K562 (cell line): ENCODE results near the gene NSUN2. TPM values are rescaled to one million over a fixed set of nuclear protein-coding genes. Genes with fewer than 3 reads are reported as not detected.

Source experiments
- ATAC-seq: fragments of 200-7000 bp; cut with Tn5 transposase; 3 replicates; pipeline ENCODE4 v1.9.1; 2020; ENCODE audit warnings: moderate library complexity
- BruUV-seq: library from RNA; stranded (reverse); fragments of 400-500 nt; replicated peaks from 2 replicates; lab custom pipeline; 2021; lab: Mats Ljungman, UMichigan
- CTCF ChIA-PET: fragments of 300-600 bp; formaldehyde crosslinking; extraction: SDS; loops from one replicate; lab custom pipeline; 2021; ENCODE audit warnings: low intra/inter-chr PET ratio; lab: Yijun Ruan, JAX
- POLR2A ChIA-PET: fragments of 300-600, 350-650 bp; sonication (Branson Sonifier 250); formaldehyde crosslinking; extraction: SDS; loops from one replicate; lab custom pipeline; 2021; ENCODE audit warnings: antibody characterized with exemption, inconsistent platforms; lab: Yijun Ruan, JAX
- DNase-seq, 4 experiments: peaks; one replicate each; pipeline versions ENCODE4 v3.0.0 to v3.0.0-alpha.2; 2011 to 2018; ENCODE audit warnings: low spot score in 3 of 4, mixed read lengths in 3 of 4; ENCODE audit errors: extremely low read depth in 1 of 4
- FAIRE-seq: peaks from 2 replicates; lab custom pipeline; 2011; peaks lifted over from hg19 to GRCh38; lab: Jason Lieb, UNC
- H2AFZ ChIP-seq: 2 replicates; pipeline ENCODE4 v1.6.0; 2011; ENCODE audit warnings: low read depth, low read length, control low read depth, inconsistent platforms
- H3K27ac ChIP-seq: fragments of 200-600 bp; 3 replicates; pipeline ENCODE4 v1.8.0; 2011; ENCODE audit warnings: low read depth, mild to moderate bottlenecking, control low read depth, inconsistent platforms, low read length, moderate library complexity, mixed read lengths; ENCODE audit errors: extremely low read depth
- H3K27me3 ChIP-seq, 2 experiments: fragments of 300-600 bp in 1 of 2; 2 replicates in 1 of 2; 3 replicates in 1 of 2; pipeline versions ENCODE4 v1.6.0 to v1.8.0; 2011; ENCODE audit warnings: inconsistent platforms in 2 of 2, low read length in 2 of 2, mild to moderate bottlenecking in 1 of 2, mixed read lengths in 1 of 2, moderate library complexity in 1 of 2; ENCODE audit not compliant: control insufficient read depth in 2 of 2, insufficient read depth in 2 of 2
- H3K36me3 ChIP-seq: fragments of 300-600 bp; 3 replicates; pipeline ENCODE4 v1.8.0; 2011; ENCODE audit warnings: mild to moderate bottlenecking, low read length, inconsistent platforms; ENCODE audit not compliant: control insufficient read depth, insufficient read depth
- H3K4me1 ChIP-seq, 2 experiments: fragments of 200-600 bp in 1 of 2; replicated peaks in 1 of 2; 2 replicates in 1 of 2; 3 replicates in 1 of 2; pipeline versions ENCODE4 v1.5.1 to v1.8.0; 2011; ENCODE audit warnings: inconsistent platforms in 2 of 2, low read length in 2 of 2, mild to moderate bottlenecking in 1 of 2, mixed read lengths in 1 of 2, moderate library complexity in 1 of 2; ENCODE audit not compliant: control insufficient read depth in 2 of 2, insufficient read depth in 2 of 2
- H3K4me2 ChIP-seq: 2 replicates; pipeline ENCODE4 v1.6.1; 2011; ENCODE audit warnings: low read length, control low read depth, inconsistent platforms, mixed read lengths; ENCODE audit not compliant: insufficient read depth
- H3K4me3 ChIP-seq: fragments of 200-600 bp; sonication (generic), shearing (Covaris generic); 2 replicates; pipeline ENCODE4 v1.5.1; 2016; ENCODE audit warnings: control low read depth, inconsistent platforms
- H3K79me2 ChIP-seq: fragments of 200-600 bp; 3 replicates; pipeline ENCODE4 v1.8.0; 2011; ENCODE audit warnings: low read length, inconsistent platforms; ENCODE audit not compliant: control insufficient read depth, insufficient read depth
- H3K9ac ChIP-seq, 2 experiments: 2 replicates each; pipeline versions ENCODE4 v1.6.0 to v1.6.1; 2011; ENCODE audit warnings: low read depth in 2 of 2, low read length in 2 of 2, control low read depth in 1 of 2, inconsistent platforms in 1 of 2, mild to moderate bottlenecking in 1 of 2, mixed read lengths in 1 of 2; ENCODE audit not compliant: insufficient read depth in 1 of 2
- H3K9me1 ChIP-seq: one replicate; pipeline ENCODE4 v1.6.0; 2011; ENCODE audit warnings: inconsistent platforms, mild to moderate bottlenecking, low read length, moderate library complexity; ENCODE audit not compliant: control insufficient read depth, insufficient read depth
- H3K9me3 ChIP-seq: replicated peaks from 2 replicates; pipeline ENCODE4 v1.5.1; 2011; ENCODE audit warnings: low read depth, low read length, inconsistent platforms; ENCODE audit not compliant: control insufficient read depth, insufficient read depth
- H4K20me1 ChIP-seq: replicated peaks from 2 replicates; pipeline ENCODE4 v1.6.1; 2011; ENCODE audit warnings: low read length, inconsistent platforms, mixed read lengths; ENCODE audit not compliant: control insufficient read depth, insufficient read depth
- ARHGAP35 ChIP-seq: fragments of 450-650 bp; IDR thresholded peaks from 2 replicates; pipeline ENCODE4 v1.6.1; 2018; ENCODE audit not compliant: partially characterized antibody
- ATF1 ChIP-seq, 2 experiments: fragments of 450-650 bp in 1 of 2; IDR thresholded peaks; 2 replicates each; pipeline ENCODE4 v1.6.1; 2016; ENCODE audit warnings: missing compliant biosample characterization in 1 of 2, missing genetic modification characterization in 1 of 2
- BCOR ChIP-seq: fragments of 450-650 bp; IDR thresholded peaks from 2 replicates; pipeline ENCODE4 v1.6.1; 2016
- EHMT2 ChIP-seq: fragments of 450-650 bp; IDR thresholded peaks from 2 replicates; pipeline ENCODE4 v1.6.1; 2018; ENCODE audit warnings: antibody characterized with exemption
- ELF1 ChIP-seq: fragments of 200-800 bp; sonication (Bioruptor generic); IDR thresholded peaks from 2 replicates; pipeline ENCODE4 v1.6.1; 2016; ENCODE audit warnings: missing genetic modification characterization, missing compliant biosample characterization
- ELK1 ChIP-seq: sonication (generic); formaldehyde crosslinking; IDR thresholded peaks from 2 replicates; pipeline ENCODE4 v1.8.1; 2022; ENCODE audit warnings: missing genetic modification reagents
- NKRF ChIP-seq: fragments of 450-650 bp; IDR thresholded peaks from 2 replicates; pipeline ENCODE4 v1.6.1; 2016; ENCODE audit warnings: borderline replicate concordance
- RAD51 ChIP-seq: fragments of 450-650 bp; IDR thresholded peaks from 2 replicates; pipeline ENCODE4 v1.7.1; 2016; ENCODE audit warnings: low read depth, mild to moderate bottlenecking, borderline replicate concordance
- SPI1 ChIP-seq: IDR thresholded peaks from 2 replicates; pipeline ENCODE4 v1.6.1; 2011; ENCODE audit warnings: low read depth, low read length, control low read depth, borderline replicate concordance
- TCF15 ChIP-seq: fragments of 250-450 bp; sonication (Bioruptor Pico); IDR thresholded peaks from 2 replicates; pipeline ENCODE4 v1.8.0; 2022; ENCODE audit warnings: moderate library complexity, mild to moderate bottlenecking, inconsistent platforms
- ZBTB17 ChIP-seq: fragments of 450-650 bp; formaldehyde crosslinking; IDR thresholded peaks from 2 replicates; pipeline ENCODE4 v1.4.0; 2020; ENCODE audit warnings: mild to moderate bottlenecking
- ZBTB26 ChIP-seq: fragments of 450-650 bp; formaldehyde crosslinking; IDR thresholded peaks from 2 replicates; pipeline ENCODE4 v1.4.0; 2022; ENCODE audit warnings: missing genetic modification characterization
- ZNF707 ChIP-seq: fragments of 250-450 bp; sonication (Bioruptor Pico); conservative IDR thresholded peaks from 2 replicates; pipeline ENCODE4 v1.8.0; 2022; ENCODE audit warnings: inconsistent platforms, mild to moderate bottlenecking, moderate library complexity
- WGBS: fragments of 100-300 bp; shearing (Covaris generic); methylation state at CpG from one replicate; pipeline ENCODE4 v1.1.6; 2016; ENCODE audit warnings: low coverage, mixed read lengths; ENCODE audit not compliant: insufficient coverage; ENCODE audit errors: missing lambda C conversion rate; 5-methylcytosine and 5-hydroxymethylcytosine counted together
- in situ Hi-C: fragments of 300-500 bp; cut with MboI; formaldehyde crosslinking; loops from 4 replicates; pipeline ENCODE4 v1.15.0; 2018; ENCODE audit warnings: inconsistent platforms, mixed read lengths
- intact Hi-C: fragments of 100-400 bp; cut with micrococcal nuclease; formaldehyde crosslinking; loops from 2 replicates; pipeline ENCODE4 v1.14.2; 2022
- polyA plus RNA-seq, 8 experiments: library from polyadenylated mRNA; depleted of rRNA in 4 of 8; stranded (reverse) in 5 of 8; unstranded in 3 of 8; fragments of >200 nt; fragmentation: Nextera tagmentation in 2 of 8; fragmentation: Illumina TruSeq in 1 of 8; extraction: Ambion mirVana in 2 of 8; extraction: Trizol in 1 of 8; gene quantifications; 2 replicates each; pipeline versions ENCODE4 v1.2.1 to v1.2.3, GENCODE V29; 2011 to 2014; ENCODE audit warnings: inconsistent platforms in 1 of 8, missing spikeins in 1 of 8
- total RNA-seq, 7 experiments: library from RNA; depleted of rRNA in 6 of 7; stranded (reverse); fragments of >200 nt in 6 of 7; fragmentation: Illumina TruSeq in 2 of 7; extraction: Trizol in 2 of 7; gene quantifications; 2 replicates each; pipeline versions ENCODE4 v1.2.1 to v1.2.3, GENCODE V29; 2011 to 2021; ENCODE audit warnings: low replicate concordance in 1 of 7

Gene NSUN2
- total and polyA plus RNA-seq, 9 of the 15 experiments (the other 6 are each of a cell fraction or from before 2014, with no cell fraction given) = 9.2 to 167 (median 127) TPM

- Histone ChIP-seq H3K4me1 (no peaks in the 10 kb centered on the region; a peak in 2 of 5 replicates), H3K4me2 (no peak overlapping the region), H3K36me3 (no peaks in the 10 kb centered on the region), H2AFZ (no peak overlapping the region), H3K27ac (no peak overlapping the region), H3K9ac (no peak overlapping the region), H3K4me3 (no peak overlapping the region), H3K27me3 (peaks cover 23 to 35% of the 10 kb centered on the region in 2 experiments; a peak in 4 of 5 replicates), H3K9me1 (no peaks in the 10 kb centered on the region)
- POLR2A ChIA-PET = interaction anchor here (1.0 kb wide), 1 partner anchor 17 kb away, joined by 4 read pairs; no protein-coding TSS in a partner anchor
- ATAC-seq = no peak
- no TSS peak for BruUV-seq
- intact Hi-C loops = no loop called here
- WGBS = 0% methylated on average over 2 of the region's 2 CpGs
- TF ChIP-seq ZBTB17 (CRISPR knock-in tag) (no peak), ZNF707 (CRISPR knock-in tag) (no peak), EHMT2 (0 out of 2 replicates have a peak, but pooled peaks have one; percentile 20), NKRF (peak; percentile 24; the same call in 1 of the 2 replicates), ARHGAP35 (peak; percentile 27), ZBTB26 (CRISPR knock-in tag) (peak; percentile 81; the same call in 1 of the 2 replicates), RAD51 (no peak), SPI1 (no peak), ATF1 (CRISPR knock-in tag; IDR thresholded peaks at IDR 0.05) (no peak), ATF1 (tag; IDR thresholded peaks at IDR 0.05) (no peak), ELK1 (no peak), TCF15 (CRISPR knock-in tag) (no peak), ELF1 (tag) (no peak), BCOR (no peak)
- TF ChIP-seq, all 486 proteins: peak for 4
- CTCF ChIA-PET = no interaction called here
- FAIRE-seq (no peak), DNase-seq (no peak)
- H4K20me1 ChIP-seq = 0 out of 2 replicates have a peak, but pooled peaks cover 2% of the 10 kb centered on the region
- no peaks in the 10 kb centered on the region for H3K79me2 ChIP-seq
- in situ Hi-C loops = no loop called here
- no peaks in the 10 kb centered on the region for H3K9me3 ChIP-seq
Observed at GRCh38 chr5:6681682-6682081, 48.8 kb upstream of the NSUN2 start.
